ENCODE results near the gene RFX2.
A peak's percentile ranks its signal among the peaks of the same experiment; 100 is the strongest.

Gene RFX2

GRCh38 chr19:6103217-6103644 lies 7.1 kb downstream of the RFX2 start:
- no peak for DNase-seq

DNA sequence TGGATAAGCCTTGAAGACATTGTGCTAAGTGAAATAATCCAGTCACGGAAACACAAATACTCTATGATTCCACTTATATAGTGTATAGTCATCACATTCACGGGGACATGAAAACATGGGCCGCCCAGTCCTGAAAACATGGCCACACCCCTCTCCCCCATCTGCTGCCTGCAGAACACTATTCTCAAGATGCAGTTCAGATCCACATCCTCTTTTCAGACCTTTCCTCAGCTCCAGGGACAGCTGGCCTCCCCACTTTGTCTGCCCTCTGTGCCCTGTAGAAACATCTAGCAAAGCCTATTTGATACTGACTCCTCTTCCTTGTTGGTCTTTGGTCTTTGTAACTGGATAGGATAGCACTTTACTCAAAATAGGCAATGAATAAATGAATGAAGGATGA lies 8.3 kb downstream of the RFX2 start:
- DNase-seq, result no peak

GRCh38 chr19:6101291-6101825 lies 8.9 kb downstream of the RFX2 start:
- DNase-seq, result no peak

GRCh38 chr19:6100284-6100915 lies 9.9 kb downstream of the RFX2 start:
- DNase-seq, result peak; percentile 77 to 84 (median 78)

DNA sequence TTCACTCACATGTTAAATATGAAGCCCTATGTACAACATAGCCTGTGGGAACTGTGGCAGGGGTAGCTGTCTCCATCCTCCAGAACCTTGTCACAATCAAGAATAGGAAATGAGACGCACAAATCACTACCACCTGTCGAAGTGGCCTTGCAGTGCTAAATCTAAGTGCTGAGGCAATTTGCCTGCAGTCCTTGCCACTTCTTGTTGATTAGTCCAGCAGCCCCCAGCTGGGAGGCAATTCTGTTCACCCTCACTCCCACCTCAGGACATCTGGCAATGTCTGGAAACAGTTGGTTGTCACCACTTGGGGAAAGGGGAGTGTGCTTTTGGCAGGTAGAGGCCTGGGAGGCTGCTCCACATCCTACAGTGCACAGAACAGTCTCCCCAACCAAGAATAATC lies 10.7 kb downstream of the RFX2 start:
- no peak for DNase-seq

- DNase-seq, result no peak
These were observed 11.3 kb downstream of the RFX2 start for GRCh38 chr19:6099033-6099432.

DNA sequence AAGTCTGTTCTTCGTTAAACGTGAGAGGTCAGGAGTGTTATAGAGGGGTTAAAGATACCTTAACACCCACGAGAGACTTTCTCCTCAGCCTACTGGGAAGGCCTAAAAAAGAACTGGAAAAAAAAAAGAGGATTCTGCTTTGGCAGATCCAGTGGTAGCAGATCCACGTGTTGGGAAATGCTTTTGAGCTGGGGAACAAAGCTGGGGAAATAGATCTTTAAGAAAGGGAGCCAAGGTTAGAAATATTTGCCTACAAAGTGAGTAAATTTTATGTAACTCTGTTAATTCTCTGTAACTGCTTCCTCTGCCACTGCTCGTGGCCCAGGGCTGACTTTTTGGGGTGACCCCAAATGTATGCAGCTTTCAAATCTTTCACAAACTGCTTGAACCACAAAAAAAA lies 11.7 kb downstream of the RFX2 start:
- DNase-seq, result no peak

DNA sequence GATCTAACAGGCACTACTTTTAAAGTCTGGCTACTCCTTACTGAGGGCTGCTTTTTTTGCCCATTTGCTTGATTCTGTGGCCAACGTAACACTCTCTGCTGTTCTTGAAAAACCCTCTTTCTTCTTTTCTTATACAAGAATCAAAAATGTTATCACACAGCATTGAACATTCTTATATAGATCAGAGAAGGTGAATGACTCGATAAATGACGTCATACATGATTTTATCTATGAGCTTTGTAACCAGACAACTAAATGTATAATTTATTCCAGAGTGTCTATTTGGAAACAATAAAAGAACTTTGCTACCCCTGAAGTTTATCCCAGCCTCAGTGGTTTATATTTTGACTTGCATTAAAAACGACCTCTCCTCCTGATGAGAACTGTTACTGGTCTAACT lies 12.4 kb downstream of the RFX2 start:
- no peak for DNase-seq

GRCh38 chr19:6095760-6096159 lies 14.5 kb downstream of the RFX2 start:
- no peak for DNase-seq

- peak; percentile 50 to 78 (median 67) for DNase-seq
These were observed 17.7 kb downstream of the RFX2 start for GRCh38 chr19:6092329-6093286.

GRCh38 chr19:6091771-6092291 lies 18.5 kb downstream of the RFX2 start:
- DNase-seq, result no peak

DNA sequence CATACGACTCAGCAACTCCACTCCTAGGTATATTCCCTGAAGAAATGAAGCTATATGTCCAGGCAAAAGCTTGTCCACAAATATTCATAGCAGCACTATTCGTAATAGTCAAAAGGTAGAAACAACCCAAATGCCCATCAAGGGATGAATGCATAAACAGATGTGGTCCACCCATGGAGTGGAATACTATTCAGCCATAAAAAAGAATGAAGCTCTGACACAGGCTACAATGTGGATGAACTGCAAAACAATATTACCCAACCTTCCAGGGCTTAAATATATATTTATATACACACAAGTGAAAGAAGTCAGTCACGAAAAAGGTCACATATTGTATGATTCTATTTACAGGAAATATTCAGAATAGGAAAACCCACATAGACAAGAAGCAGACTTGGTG lies 19.7 kb downstream of the RFX2 start:
- no peak for DNase-seq

- DNase-seq, result peak; percentile 43 to 73 (median 66)
These were observed 21.7 kb downstream of the RFX2 start for GRCh38 chr19:6088602-6089049.

- no peak for DNase-seq
These were observed 23.2 kb downstream of the RFX2 start for GRCh38 chr19:6087074-6087571.

- no peak for DNase-seq
These were observed 24.1 kb downstream of the RFX2 start for GRCh38 chr19:6086068-6086788.

DNA sequence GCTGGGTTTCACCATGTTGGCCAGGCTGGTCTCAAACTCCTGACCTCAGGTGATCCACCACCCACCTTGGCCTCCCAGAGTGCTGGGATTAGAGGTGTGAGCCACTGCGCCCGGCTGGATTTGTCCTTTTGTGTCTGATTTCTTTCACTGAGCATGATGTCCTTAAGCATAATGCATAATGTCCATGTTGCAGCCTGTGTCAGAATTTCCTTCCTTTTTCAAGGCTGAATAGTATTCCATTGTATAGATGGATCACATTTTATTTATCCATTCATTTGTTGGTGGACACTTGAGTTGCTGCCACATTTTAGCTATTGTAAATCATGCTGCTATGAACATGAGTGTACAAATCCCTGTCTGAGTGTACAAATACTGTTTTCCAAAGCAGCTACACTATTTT lies 25.5 kb downstream of the RFX2 start:
- DNase-seq, result no peak

- DNase-seq, result no peak
These were observed 31.2 kb downstream of the RFX2 start for GRCh38 chr19:6079107-6079506.

DNA sequence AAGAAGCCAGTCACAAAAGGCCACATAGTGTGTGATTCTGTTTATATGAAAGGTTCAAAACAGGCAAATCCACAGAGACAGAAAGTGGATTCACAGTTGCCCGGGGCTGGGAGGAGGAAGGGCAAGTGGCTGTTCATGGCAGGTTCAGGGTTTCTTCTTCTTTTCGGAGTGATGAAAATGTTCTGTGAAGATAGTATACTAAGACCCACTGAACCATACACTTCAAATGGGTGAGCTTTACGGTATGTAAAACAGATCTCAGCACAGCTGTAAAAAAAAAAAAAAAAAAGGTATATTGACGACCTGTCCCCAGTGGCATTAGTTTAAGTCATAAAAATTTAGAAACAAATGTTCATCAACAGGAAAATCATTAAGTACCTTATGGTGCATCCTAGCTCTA lies 32.2 kb downstream of the RFX2 start:
- DNase-seq, result no peak

DNA sequence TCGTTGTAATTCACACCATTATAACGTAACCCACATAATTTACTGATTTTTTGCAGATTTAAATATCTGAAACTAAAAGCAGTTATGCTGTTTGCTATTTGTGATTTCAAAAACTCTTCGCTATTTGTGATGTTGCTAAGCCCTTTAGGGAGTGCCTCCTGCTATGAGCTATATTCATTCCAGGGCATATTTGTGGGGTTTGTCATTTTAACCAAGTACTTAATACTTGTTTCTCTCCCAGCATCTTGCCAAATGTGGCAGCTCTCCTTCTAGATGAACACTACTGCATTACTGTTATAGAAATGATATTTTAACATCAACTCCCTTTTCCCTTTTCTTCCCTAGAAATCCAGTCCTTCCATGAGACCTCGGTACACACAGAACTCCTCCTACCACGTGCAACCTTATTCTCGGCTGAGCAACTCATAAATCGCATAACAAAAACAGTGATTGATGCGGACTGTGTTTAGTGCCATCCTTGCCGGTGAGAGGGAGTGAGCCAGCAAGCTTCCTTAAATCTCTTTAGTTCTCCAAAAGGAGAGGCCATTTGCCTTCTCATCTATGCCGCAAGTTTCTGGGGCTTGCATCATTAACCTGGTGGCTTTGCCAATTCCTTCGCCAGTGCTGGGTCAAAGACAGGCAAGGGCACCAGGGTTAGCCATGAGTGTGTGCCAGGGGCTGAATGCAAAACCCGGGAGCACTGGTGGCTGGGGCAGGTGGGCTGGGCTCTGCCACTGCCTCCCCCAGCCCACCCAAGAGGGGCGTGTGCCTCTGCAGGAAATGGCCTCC lies 33.4 kb downstream of the RFX2 start:
- peak; percentile 58 to 70 (median 59) for DNase-seq

- no peak for DNase-seq
These were observed 34.0 kb downstream of the RFX2 start for GRCh38 chr19:6076291-6076665.

DNA sequence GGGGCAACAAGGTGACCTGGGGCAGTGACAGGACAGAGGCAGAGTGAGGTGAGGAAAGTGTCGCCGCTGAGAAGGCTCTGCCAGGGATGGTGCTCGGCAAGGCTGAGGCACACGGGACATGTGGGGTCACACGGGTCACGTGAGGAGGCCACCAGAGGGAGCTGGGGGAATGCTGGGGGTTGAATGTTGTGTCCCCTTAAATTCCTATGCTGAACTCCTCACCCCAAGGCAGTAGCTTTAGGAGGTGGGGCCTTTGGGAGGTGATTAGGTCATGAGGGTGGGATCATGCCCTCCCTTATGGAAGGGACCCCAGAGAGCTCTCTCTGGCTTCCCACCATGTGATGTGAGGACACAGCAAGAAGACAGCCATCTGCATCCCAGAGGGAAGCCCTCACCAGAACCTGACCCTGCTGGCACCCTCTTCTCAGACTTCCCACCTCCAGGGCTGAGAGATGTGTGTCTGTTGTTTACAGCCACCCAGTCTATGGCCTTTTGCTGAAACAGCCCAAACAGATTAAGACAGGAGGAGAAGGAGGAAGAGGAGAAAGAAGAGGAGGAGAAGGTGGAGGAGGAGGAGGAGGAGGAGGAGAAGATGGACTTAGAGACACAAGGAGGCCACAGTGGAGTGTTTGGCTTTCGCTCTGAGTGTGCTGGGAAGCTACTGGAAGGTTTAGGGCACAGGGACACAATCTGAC lies 35.4 kb downstream of the RFX2 start:
- no peak for DNase-seq

Data from suppressor macrophage treated with lipopolysaccharide for 1 hour (primary cell).